Ramos (cell line): ENCODE data around the gene OGFOD3.
"Not testable (repeated sequence)": the region's sequence is repeated elsewhere in the genome, so short reads cannot be mapped to it uniquely, and the experiment has no call there.

ENCODE experiments used
- in situ Hi-C: fragments of 300-500 bp; cut with MboI; formaldehyde crosslinking; loops from one replicate; pipeline ENCODE4 v1.14.3; 2022; ENCODE audit warnings: low sequenced_read_pairs; ENCODE audit not compliant: unreplicated experiment

OGFOD3 gene

GRCh38 chr17:82435601-82436583, 17.5 kb upstream of the OGFOD3 start:
- in situ Hi-C loops = no loop called here

DNA sequence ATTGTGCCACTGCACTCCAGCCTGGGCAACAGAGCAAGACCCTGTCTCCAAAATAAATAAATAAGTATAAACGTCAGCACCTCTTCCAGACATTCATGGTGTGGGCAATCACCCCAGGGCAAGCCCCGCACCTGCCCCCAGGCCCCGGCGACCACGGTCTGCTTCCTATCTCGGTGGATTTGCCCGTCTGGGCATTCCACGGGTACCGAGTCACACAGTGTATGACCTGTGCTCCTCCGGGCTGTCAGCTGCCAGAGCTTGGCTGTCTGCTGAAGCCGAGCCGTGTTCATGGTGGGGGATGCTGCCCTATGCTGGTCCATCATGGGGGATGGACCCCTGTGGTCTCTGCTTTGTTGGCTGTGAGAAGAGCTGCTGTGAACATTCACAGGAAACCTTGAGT, 16.7 kb upstream of the OGFOD3 start:
- in situ Hi-C loops = no loop called here

DNA sequence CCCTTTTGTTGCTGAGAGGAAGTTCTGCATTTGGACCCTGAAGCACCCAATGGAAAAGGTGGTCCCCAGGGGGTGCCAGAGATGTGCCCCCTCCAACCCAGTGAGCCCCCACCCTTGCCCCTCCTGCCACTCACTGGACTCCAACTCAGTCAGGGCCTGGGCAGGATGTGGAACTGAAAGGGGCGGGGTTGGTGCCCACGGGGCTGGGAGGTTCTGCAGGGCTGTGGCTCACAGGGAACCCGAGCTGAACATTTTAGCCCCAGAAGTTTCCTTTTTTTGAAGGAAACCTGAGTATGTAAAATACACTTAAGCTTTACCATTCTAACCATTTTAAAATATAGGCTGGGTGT, 15.8 kb upstream of the OGFOD3 start:
- in situ Hi-C loops = no loop called here

- in situ Hi-C loops = no loop called here
These were observed 15.3 kb upstream of the OGFOD3 start for GRCh38 chr17:82433560-82434215.

GRCh38 chr17:82432017-82432416, 13.6 kb upstream of the OGFOD3 start:
- in situ Hi-C loops = no loop called here

DNA sequence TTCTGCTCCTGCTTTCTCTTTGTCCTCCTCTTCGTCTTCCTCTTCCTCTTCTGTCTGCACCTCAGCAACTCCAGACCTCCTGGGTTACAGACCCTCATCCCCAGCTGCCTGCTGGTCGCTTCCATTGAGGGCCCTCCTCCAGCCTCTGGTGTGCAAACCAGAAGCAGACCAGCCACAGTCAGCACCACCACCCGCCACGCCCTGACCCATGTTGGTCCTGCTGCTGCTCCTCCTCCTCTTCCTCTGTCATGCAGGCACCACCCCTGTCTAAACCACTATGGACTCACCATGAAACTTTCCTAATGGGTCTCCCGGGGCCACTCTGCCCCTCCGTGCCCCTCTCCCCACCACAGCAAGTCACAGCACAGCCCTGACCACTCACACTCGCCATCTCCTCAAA, 11.4 kb upstream of the OGFOD3 start:
- in situ Hi-C loops = no loop called here

- in situ Hi-C loops = no loop called here
These were observed 10.2 kb upstream of the OGFOD3 start for GRCh38 chr17:82428546-82428945.

DNA sequence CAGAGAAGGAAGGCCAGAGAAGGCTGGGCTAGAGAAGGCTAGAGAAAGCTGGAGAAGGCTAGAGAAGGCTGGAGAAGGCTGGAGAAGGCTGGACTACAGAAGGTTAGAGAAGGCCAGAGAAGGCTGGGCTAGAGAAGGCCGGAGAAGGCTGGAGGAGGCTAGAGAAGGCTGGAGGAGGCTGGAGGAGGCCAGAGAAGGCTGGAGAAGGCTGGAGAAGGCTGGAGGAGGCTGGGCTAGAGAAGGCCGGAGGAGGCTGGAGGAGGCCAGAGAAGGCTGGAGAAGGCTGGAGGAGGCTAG, 6.4 kb upstream of the OGFOD3 start:
- in situ Hi-C loops = no loop called here

DNA sequence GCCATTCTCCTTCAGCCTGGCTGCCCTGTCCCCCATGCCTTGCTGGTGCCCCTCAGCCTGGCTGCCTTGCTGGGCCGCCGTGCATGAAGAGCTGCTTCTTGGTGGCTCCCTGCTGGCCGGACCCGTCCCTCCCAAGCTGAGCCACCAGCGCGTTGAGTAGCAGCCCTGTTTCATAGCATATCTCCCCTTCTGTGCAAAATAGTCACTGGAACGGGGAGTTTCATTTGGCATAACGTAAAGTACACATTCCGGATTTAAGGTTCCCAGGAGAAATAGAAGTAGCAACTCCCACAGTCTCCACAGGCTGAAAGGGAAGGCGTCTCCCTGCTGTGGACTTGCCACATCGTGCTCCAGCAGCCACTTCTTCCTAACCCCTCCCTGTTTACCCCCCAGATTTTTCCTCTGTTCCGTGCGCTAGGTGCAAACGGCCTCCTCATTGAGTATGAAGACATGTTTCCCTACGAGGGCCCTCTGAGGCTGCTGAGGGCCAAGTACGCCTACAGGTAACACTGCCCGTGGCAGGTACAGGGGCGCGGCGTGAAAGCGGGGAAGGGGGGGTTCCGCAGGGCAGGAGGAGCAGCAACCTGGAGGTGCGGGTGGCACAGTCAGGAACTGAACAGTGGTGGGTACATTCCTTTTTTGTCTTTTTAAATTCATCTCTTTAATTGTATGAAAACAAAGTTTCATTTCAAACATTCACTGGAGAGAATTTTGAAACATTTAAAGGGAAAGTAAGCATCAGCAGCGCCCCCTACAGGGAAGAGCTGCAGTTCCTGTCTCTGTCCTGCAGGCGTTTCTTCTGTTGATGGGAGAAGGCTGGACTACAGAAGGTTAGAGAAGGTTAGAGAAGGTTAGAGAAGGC, 5.8 kb upstream of the OGFOD3 start:
- in situ Hi-C loops = no loop called here

GRCh38 chr17:82419540-82419939, 1.2 kb upstream of the OGFOD3 start:
- in situ Hi-C loops = no loop called here

DNA sequence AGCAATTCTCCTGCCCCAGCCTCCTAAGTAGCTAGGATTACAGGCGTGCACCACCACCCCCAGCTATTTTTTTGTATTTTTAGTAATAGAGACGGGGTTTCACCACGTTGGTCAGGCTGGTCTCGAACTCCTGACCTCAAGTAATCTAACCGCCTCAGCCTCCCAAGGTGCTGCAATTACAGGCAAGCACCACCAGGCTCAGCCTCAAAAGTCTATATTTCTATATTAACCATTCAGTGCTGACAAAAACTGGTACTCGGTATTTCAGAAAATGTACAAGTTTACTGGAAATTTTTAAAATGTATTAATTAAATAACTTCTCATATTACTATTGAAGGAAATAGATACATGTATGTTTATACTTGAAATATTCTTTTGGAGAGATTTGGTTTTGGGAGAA, 1.6 kb downstream of the OGFOD3 start:
- in situ Hi-C loops = no loop called here

DNA sequence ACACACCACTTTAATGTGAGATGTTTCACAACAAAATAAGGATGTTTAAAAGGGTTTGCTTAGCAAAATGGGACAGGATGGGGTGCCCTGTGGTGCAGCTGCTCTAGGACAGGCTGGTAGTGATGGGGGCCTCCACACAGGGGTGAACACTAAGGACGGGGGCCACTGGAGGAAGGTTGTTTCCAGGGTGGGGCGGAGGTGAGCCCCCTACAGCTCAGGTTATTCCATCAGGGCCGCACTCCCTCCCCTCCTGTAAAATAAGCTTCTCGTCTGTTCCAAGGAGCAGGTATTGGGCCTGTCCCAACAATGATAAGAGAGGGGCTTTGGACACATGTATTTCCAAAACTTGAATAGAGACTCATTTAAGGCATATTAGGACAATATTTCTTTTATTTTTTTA, 2.1 kb downstream of the OGFOD3 start:
- in situ Hi-C loops = no loop called here

- in situ Hi-C loops = no loop called here
These were observed 2.6 kb downstream of the OGFOD3 start for GRCh38 chr17:82415786-82416185.

DNA sequence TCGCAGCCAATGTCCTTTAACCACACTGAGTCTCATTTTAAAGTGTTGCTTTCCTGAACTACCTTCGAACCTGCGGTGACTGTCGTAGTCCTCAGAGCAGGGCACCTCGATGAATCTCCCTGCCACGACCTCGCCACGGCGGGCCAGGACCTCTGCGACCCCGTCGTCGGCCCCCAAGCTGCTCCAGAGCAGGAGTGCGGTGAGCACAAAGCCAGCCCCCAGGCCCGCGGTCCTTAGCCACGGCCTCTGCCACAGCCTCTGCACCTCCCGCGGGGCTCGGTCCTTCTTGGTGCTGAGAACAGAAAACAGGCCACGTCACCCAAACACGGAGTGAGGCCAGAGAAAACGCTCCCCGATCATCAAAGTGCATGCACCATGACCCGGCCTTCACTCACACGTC, 3.0 kb downstream of the OGFOD3 start:
- in situ Hi-C loops = no loop called here

DNA sequence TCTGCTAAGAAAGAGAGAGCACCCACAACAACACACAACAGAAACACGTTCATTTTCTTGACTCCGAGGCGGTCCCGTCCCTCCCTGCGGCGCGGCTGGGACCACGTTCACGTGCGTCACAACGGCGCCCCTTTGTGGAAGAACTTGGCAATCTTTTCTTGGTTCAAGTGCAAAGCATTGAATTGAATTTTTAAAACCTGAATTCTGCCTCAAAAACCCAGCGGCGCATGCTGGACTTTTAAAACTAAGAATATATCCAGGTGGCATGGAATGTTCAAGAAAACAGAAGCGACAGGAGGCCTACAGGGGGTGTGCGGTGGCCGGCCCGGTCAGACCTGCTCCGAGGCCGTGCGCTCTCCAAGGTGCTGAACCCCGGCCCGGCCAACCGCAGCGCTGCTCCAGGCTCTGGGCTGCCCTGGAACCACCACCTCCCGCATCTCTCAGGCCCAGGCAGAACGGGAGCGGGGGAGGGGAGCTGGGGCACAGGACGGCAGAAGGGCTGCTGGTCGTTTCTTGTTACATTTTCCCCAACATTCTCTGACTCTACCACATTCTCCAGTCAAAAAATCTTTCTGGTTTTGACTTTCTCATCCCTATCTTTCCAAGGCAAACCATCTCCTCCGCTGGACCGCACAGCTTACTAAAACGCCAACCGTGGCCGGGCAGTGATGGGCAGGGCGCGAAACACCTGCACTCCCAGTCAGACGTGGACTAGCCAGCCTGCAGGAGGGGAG, 3.7 kb downstream of the OGFOD3 start:
- in situ Hi-C loops = no loop called here

DNA sequence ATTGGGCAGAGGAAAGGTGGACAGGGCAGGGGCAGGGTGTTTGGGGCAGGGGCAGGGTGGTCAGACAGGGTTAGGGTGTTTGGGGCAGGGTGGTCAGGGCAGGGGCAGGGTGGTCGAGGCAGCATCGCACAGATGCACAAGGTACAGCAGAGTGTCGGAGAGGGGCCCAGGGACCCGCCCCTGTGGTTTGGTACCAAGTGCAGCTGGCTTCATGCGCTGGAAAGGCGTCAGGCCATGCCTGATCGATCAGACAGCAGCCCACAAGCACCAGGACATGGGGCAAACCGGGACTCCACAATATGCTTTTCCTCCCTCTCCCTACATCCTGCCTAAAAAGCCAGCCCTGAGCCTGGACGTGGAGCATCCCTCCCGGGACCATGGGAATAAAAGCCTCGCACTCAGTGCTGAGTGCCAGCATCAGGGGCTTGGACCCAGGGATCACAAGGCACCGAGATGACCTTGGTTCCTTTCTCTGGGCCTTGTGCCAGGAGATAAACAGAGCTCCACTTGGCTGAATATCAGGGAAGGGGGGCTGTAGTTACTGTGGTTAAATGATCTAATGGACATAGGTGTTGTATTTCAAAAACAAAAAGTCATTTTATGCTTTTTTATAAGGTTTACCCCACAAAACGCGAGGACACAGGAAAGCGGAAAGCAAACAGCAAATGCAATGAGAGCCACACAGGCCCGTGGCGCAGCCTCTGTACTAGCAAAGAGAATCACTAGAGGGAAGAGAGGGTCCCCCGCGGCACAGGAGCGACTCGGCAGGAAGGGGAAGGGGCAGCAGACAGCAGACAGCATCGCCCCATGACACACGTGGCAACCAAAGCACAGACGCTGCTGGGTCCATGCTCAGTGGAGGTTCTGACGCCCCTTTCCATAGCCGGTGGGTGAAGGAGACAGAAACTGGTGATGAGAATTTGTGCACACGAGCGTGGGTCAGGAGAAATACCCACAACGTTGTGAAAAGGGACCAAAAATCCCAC, 5.6 kb downstream of the OGFOD3 start:
- in situ Hi-C loops = no loop called here

DNA sequence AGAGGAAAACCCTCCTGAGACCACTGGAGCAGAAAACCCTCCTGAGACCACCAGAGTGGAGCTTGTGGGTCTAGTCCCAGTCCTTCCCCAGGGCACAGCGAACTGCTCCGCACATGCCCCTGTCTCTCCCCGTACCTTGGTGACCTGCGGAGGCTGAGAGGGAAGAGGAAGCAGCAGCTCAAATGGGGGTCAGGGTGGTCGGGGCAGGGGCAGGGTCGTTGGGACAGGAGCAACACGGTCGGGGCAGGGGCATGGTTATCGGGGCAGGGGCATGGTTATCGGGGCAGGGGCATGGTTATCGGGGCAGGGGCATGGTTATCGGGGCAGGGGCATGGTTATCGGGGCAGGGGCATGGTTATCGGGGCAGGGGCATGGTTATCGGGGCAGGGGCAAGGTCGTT, 6.3 kb downstream of the OGFOD3 start:
- in situ Hi-C loops = not testable (repeated sequence)

DNA sequence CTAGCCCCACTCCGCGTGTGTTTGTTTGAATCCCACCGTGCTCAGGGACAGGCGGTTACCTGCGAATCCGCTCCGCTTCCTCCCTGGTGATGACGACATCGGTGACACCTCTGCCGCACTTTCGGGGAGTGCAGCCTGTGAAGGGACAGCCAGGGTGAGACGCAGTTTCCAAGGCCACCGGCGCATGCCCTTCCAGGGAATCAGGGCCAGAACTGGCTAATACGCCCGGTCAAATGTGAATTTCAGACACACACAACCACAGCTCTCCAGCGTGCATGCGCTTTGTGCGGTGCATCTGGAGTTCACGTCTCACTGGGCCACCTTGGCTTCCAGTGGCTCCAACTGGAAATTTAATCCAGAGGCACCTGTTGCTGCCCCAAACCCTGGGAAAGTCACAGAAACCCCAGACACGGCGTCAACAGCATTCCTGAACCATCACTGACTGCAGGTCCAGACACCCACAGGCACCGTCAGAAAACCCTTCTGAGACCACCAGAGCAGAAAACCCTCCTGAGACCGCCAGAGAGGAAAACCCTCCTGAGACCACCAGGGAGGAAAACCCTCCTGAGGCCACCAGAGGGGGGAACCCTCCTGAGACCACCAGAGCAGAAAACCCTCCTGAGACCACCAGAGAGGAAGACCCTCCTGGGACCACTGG, 6.9 kb downstream of the OGFOD3 start:
- in situ Hi-C loops = no loop called here
